ENCODE measurements around the gene IFITM1.

- no peak for TF ChIP-seq CTCF (conservative IDR thresholded peaks at IDR 0.05; ENCODE audit: low read length)
- TF ChIP-seq EZH2phosphoT487 (IDR thresholded peaks at IDR 0.05; ENCODE audit: borderline replicate concordance, low read depth, low read length), result no peak
Observed at GRCh38 chr11:272195-272930, 41.5 kb upstream of the IFITM1 start.

All from OCI-LY7 (cell line).